Neutrophil (primary cell): Measurements from ENCODE around the gene TMC2.

Source experiments
- H3K27ac ChIP-seq: fragments of 200-600 bp; sonication (generic); 2 replicates; pipeline ENCODE4 v1.5.1; 2016; ENCODE audit warnings: mild to moderate bottlenecking, moderate library complexity
- H3K27me3 ChIP-seq: fragments of 200-600 bp; sonication (generic); 2 replicates; pipeline ENCODE4 v1.6.0; 2016; ENCODE audit warnings: mild to moderate bottlenecking
- H3K36me3 ChIP-seq: fragments of 200-600 bp; sonication (generic); 2 replicates; pipeline ENCODE4 v1.5.1; 2017
- H3K4me1 ChIP-seq, 2 experiments: fragments of 200-600 bp in 1 of 2; sonication (generic) in 1 of 2; 1 replicate in 1 of 2; 2 replicates in 1 of 2; pipeline versions ENCODE4 v1.5.1 to v1.6.1; 2013 to 2016; ENCODE audit warnings: low read depth in 1 of 2, low read length in 1 of 2, mild to moderate bottlenecking in 1 of 2, moderate library complexity in 1 of 2; ENCODE audit not compliant: control insufficient read depth in 1 of 2, insufficient read depth in 1 of 2
- H3K4me3 ChIP-seq, 2 experiments: fragments of 200-600 bp in 1 of 2; sonication (generic) in 1 of 2; 1 replicate in 1 of 2; 2 replicates in 1 of 2; pipeline ENCODE4 v1.5.1; 2013 to 2016; ENCODE audit warnings: low read depth in 1 of 2, low read length in 1 of 2, mild to moderate bottlenecking in 1 of 2, moderate library complexity in 1 of 2
- H3K9me3 ChIP-seq: fragments of 200-600 bp; sonication (generic); 2 replicates; pipeline ENCODE4 v1.5.1; 2016
- CTCF ChIP-seq: fragments of 200-600 bp; sonication (generic); IDR thresholded peaks from 2 replicates; pipeline ENCODE4 v1.5.1; 2016; ENCODE audit warnings: antibody characterized with exemption

The TMC2 gene

GRCh38 chr20:2655331-2656116, 119.2 kb downstream of the TMC2 start:
- TF ChIP-seq CTCF = no peak
- peaks cover 50% of the 10 kb centered on the region for H3K36me3 ChIP-seq
- no peaks in the 10 kb centered on the region for H3K9me3 ChIP-seq
- H3K4me3 ChIP-seq = no peak overlapping the region
- no peak overlapping the region for H3K27ac ChIP-seq
- peaks cover 14 to 23% of the 10 kb centered on the region in 2 experiments for H3K4me1 ChIP-seq
- no peaks in the 10 kb centered on the region for H3K27me3 ChIP-seq

GRCh38 chr20:2656471-2657117, 120.2 kb downstream of the TMC2 start:
- peaks cover 11 to 19% of the 10 kb centered on the region in 2 experiments for H3K4me1 ChIP-seq
- no peak for TF ChIP-seq CTCF
- no peaks in the 10 kb centered on the region for H3K9me3 ChIP-seq
- no peaks in the 10 kb centered on the region for H3K27me3 ChIP-seq
- H3K4me3 ChIP-seq = no peak overlapping the region
- peaks cover 60% of the 10 kb centered on the region for H3K36me3 ChIP-seq
- H3K27ac ChIP-seq = no peak overlapping the region

- Histone ChIP-seq H3K36me3 (peaks cover 60% of the 10 kb centered on the region), H3K9me3 (no peaks in the 10 kb centered on the region), H3K27me3 (no peaks in the 10 kb centered on the region), H3K4me1 (peaks cover 9 to 14% of the 10 kb centered on the region in 2 experiments), H3K4me3 (no peak overlapping the region), H3K27ac (no peak overlapping the region)
- TF ChIP-seq CTCF = no peak
Observed at GRCh38 chr20:2657241-2657640, 120.9 kb downstream of the TMC2 start.

- peaks cover 60% of the 10 kb centered on the region for H3K36me3 ChIP-seq
Observed at GRCh38 chr20:2657674-2658073, 121.3 kb downstream of the TMC2 start.

More at GRCh38 chr20:2657674-2658073, 121.3 kb downstream of the TMC2 start:
- Histone ChIP-seq H3K27ac (no peak overlapping the region), H3K4me3 (no peak overlapping the region), H3K9me3 (no peaks in the 10 kb centered on the region), H3K27me3 (no peaks in the 10 kb centered on the region), H3K4me1 (peaks cover 9 to 14% of the 10 kb centered on the region in 2 experiments)
- no peak for TF ChIP-seq CTCF
